Measurements from ENCODE around the gene IL3RA. TPM values are rescaled to one million over a fixed set of nuclear protein-coding genes. Genes with fewer than 3 reads are reported as not detected.

IL3RA gene
- total RNA-seq, 1 donor from 2014 or later: 0.97 TPM

DNA sequence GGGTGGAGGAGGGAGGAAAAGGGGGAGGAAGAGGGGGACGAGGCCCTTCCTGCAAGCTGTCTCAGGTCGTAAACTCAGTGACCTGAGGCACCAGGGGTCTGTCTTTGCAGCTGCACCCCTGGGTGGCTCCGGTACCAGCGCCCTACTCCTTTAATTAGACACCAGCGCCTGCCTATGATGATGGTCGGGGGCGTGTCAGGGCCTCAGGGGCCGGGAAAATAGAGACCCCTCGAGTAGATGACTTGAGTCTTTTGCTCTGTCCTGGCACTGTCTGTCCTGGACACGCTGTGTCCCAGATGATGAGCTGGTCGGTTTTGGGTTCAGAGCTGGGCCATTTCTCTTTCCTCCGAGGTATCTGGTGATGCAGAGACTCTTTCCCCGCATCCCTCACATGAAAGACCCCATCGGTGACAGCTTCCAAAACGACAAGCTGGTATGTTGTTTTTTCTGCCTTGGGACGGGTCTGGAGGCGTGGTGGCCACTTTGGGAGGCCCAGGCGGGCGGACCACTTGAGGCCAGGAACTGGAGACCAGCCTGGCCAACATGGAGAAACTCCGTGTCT is 44.2 kb downstream of the IL3RA start:
- H3K9me3 Mint-ChIP-seq (ENCODE audit: unreplicated experiment): no peaks in the 10 kb centered on the region
- no peak overlapping the region for H3K27ac Mint-ChIP-seq (ENCODE audit: unreplicated experiment)
- TF ChIP-seq, protein P1, sequence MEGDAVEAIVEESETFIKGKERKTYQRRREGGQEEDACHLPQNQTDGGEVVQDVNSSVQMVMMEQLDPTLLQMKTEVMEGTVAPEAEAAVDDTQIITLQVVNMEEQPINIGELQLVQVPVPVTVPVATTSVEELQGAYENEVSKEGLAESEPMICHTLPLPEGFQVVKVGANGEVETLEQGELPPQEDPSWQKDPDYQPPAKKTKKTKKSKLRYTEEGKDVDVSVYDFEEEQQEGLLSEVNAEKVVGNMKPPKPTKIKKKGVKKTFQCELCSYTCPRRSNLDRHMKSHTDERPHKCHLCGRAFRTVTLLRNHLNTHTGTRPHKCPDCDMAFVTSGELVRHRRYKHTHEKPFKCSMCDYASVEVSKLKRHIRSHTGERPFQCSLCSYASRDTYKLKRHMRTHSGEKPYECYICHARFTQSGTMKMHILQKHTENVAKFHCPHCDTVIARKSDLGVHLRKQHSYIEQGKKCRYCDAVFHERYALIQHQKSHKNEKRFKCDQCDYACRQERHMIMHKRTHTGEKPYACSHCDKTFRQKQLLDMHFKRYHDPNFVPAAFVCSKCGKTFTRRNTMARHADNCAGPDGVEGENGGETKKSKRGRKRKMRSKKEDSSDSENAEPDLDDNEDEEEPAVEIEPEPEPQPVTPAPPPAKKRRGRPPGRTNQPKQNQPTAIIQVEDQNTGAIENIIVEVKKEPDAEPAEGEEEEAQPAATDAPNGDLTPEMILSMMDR (IDR thresholded peaks at IDR 0.05; ENCODE audit: unreplicated experiment): no peak
- H3K4me1 Mint-ChIP-seq (ENCODE audit: unreplicated experiment): peaks cover 3% of the 10 kb centered on the region
- peaks cover 16% of the 10 kb centered on the region for H3K27me3 Mint-ChIP-seq (ENCODE audit: unreplicated experiment)
- no peak for DNase-seq (ENCODE audit: low spot score)
- peaks cover 18% of the 10 kb centered on the region for H3K36me3 Mint-ChIP-seq (ENCODE audit: low read depth, unreplicated experiment)
- H3K4me3 Mint-ChIP-seq (ENCODE audit: unreplicated experiment): no peak overlapping the region

DNA sequence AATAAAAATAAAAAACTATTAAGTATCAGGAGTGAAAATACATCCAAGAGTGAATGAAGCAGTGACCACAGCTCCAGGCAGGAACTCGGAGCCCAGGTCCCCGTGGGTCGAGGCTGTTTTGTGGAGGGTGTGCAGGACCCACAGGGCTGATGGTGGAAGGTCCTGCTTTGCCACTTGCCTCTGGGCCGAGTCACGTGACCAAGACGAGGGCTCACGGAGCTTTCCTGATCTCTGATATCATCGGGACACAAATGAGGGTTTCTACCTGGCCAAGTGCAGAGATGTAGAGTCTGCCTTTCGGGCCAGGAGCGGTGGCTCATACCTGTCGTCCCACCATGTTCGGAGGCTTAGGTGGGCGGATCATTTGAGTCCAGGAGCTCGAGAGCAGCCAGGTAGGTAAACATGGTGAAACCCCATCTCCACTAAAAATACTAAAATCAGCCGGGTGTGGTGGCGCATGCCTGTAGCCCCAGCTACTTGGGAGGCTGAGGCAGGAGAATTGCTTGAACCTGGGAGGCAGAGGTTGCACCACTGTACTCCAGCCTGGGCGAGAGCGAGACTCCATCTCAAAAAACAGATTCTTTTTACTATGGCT is 48.2 kb downstream of the IL3RA start:
- H3K4me3 Mint-ChIP-seq (ENCODE audit: unreplicated experiment): peak overlapping the region; percentile 42
- TF ChIP-seq, protein P1 (IDR thresholded peaks at IDR 0.05; ENCODE audit: unreplicated experiment): no peak
- peaks cover 26% of the 10 kb centered on the region for H3K27me3 Mint-ChIP-seq (ENCODE audit: unreplicated experiment)
- DNase-seq (ENCODE audit: low spot score): no peak
- H3K36me3 Mint-ChIP-seq (ENCODE audit: low read depth, unreplicated experiment): peaks cover 46% of the 10 kb centered on the region
- no peak overlapping the region for H3K27ac Mint-ChIP-seq (ENCODE audit: unreplicated experiment)
- H3K4me1 Mint-ChIP-seq (ENCODE audit: unreplicated experiment): peaks cover 3% of the 10 kb centered on the region
- no peaks in the 10 kb centered on the region for H3K9me3 Mint-ChIP-seq (ENCODE audit: unreplicated experiment)

DNA sequence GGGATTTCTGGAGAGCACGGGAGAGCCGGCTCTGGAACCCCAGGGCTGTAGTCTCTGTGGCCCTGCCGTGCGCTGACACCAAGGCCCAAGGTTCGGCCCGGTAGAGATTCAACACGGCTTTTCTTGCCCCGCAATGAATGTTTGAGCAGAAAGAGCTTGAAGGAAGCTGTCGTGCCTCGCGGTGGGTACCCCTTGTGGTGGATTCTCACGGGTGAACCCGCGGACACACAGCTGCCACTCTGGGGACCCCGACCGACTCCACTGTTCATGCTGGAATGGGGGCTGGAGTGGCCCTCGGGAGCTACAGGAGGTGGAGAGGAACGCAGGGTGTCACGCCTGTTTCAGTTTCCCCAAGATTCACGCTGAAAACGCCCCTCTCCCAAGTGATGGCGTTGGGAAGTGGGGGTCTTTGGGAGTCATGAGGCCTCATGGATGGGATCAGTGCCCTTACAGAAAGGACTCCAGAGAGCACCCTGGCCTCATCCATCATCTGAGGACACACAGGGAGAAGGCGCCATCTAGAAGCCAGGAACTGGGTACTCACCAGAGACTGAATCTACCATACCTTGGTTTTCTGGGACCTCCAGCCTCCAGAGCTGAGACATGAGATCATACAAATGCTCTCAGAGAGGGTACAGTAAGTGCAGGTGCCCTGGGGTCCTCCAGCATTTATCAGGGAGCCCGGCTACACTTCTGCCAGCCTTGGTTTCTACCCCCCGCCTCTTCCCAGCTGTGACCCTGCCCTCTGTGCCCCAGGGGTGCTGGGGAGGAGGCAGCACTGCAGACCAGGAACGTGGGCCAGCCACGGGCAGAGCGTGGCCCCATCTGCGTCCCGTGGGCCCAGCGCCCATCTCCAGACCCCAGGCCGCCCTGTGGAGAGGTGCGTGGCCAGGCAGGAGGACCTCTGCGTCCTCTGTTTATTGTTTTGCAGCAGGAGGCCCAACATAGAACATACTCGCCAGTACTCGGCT is 49.0 kb downstream of the IL3RA start:
- Mint-ChIP-seq H3K4me3 (ENCODE audit: unreplicated experiment) (no peak overlapping the region), H3K27me3 (ENCODE audit: unreplicated experiment) (peaks cover 21% of the 10 kb centered on the region), H3K9me3 (ENCODE audit: unreplicated experiment) (no peaks in the 10 kb centered on the region), H3K27ac (ENCODE audit: unreplicated experiment) (no peak overlapping the region), H3K36me3 (ENCODE audit: low read depth, unreplicated experiment) (peaks cover 47% of the 10 kb centered on the region), H3K4me1 (ENCODE audit: unreplicated experiment) (peaks cover 6% of the 10 kb centered on the region)
- no peak for DNase-seq (ENCODE audit: low spot score)
- TF ChIP-seq, protein P1 (IDR thresholded peaks at IDR 0.05; ENCODE audit: unreplicated experiment): no peak

DNA sequence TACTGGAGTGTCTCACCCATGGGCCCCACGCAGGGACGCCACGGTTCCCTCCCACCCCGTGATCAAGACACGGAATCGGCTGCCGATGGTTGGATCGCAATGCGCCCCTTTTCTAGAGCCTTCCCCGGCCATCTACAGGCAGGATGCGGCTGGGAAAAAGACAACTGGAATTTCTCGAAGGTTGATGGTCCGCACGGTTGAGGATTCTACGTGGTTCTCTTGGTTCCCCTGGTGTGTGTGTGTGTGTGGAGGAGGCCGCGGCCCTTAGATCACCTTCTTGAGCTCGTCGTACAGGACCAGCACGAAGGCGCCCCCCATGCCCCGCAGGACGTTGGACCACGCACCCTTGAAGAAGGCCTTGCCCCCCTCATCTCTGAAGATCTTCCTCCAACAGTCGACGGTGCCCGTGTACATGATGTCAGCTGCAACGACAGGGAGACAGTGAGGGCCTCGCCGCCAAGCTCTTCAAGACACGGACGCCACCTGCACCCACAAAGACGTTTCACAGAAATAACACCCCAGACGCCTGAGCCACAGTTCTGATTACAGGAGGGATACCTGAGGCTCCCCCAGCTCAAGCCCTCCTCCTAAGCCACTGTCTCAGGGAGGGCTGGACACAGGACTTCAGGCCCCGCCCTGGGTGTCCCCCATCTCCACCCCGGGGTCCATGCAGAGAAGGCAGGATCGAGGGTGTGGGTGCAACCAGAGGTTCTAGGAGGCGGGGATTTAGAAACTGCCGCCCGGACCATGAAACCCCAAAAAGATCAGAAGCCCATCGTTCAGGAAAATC is 49.9 kb downstream of the IL3RA start:
- Mint-ChIP-seq H3K36me3 (ENCODE audit: low read depth, unreplicated experiment) (peaks cover 56% of the 10 kb centered on the region), H3K9me3 (ENCODE audit: unreplicated experiment) (no peaks in the 10 kb centered on the region), H3K27ac (ENCODE audit: unreplicated experiment) (peak overlapping the region; percentile 16), H3K27me3 (ENCODE audit: unreplicated experiment) (peaks cover 26% of the 10 kb centered on the region), H3K4me3 (ENCODE audit: unreplicated experiment) (peak overlapping the region; percentile 79), H3K4me1 (ENCODE audit: unreplicated experiment) (peaks cover 12% of the 10 kb centered on the region)
- TF ChIP-seq, protein P1 (IDR thresholded peaks at IDR 0.05; ENCODE audit: unreplicated experiment): no peak
- no peak for DNase-seq (ENCODE audit: low spot score)
